NB4 (cell line): ENCODE measurements around the gene DBP.

Experiments
- DNase-seq: peaks from one replicate; pipeline ENCODE4 v3.0.0; 2010; ENCODE audit warnings: low read depth
- H3K4me3 ChIP-seq: one replicate; pipeline ENCODE4 v1.5.1; 2011; ENCODE audit warnings: mild to moderate bottlenecking, low read depth, low read length, moderate library complexity
- MYC ChIP-seq: IDR thresholded peaks from 2 replicates; pipeline ENCODE4 v1.6.1; 2011; ENCODE audit warnings: low read depth, low read length
- POLR2A ChIP-seq: IDR thresholded peaks from 2 replicates; pipeline ENCODE4 v1.6.1; 2011; ENCODE audit warnings: mild to moderate bottlenecking; ENCODE audit not compliant: insufficient read length; ENCODE audit errors: extremely low read depth
- TF ChIP-seq, protein P1 (sequence below): IDR thresholded peaks from one replicate; pipeline ENCODE4 v1.5.1; 2012; ENCODE audit warnings: low read depth, low read length
- TF ChIP-seq, protein P2 (sequence below): IDR thresholded peaks from 2 replicates; pipeline ENCODE4 v1.6.1; 2011; ENCODE audit warnings: low read depth, low read length

DBP gene

GRCh38 chr19:48629599-48630295 is 7.4 kb downstream of the DBP start:
- TF ChIP-seq POLR2A = no peak
- TF ChIP-seq MYC = no peak
- TF ChIP-seq, protein P1, sequence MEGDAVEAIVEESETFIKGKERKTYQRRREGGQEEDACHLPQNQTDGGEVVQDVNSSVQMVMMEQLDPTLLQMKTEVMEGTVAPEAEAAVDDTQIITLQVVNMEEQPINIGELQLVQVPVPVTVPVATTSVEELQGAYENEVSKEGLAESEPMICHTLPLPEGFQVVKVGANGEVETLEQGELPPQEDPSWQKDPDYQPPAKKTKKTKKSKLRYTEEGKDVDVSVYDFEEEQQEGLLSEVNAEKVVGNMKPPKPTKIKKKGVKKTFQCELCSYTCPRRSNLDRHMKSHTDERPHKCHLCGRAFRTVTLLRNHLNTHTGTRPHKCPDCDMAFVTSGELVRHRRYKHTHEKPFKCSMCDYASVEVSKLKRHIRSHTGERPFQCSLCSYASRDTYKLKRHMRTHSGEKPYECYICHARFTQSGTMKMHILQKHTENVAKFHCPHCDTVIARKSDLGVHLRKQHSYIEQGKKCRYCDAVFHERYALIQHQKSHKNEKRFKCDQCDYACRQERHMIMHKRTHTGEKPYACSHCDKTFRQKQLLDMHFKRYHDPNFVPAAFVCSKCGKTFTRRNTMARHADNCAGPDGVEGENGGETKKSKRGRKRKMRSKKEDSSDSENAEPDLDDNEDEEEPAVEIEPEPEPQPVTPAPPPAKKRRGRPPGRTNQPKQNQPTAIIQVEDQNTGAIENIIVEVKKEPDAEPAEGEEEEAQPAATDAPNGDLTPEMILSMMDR = no peak
- TF ChIP-seq, protein P2, sequence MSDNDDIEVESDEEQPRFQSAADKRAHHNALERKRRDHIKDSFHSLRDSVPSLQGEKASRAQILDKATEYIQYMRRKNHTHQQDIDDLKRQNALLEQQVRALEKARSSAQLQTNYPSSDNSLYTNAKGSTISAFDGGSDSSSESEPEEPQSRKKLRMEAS = no peak
- peak; percentile 71 for DNase-seq
- H3K4me3 ChIP-seq = no peak overlapping the region

DNA sequence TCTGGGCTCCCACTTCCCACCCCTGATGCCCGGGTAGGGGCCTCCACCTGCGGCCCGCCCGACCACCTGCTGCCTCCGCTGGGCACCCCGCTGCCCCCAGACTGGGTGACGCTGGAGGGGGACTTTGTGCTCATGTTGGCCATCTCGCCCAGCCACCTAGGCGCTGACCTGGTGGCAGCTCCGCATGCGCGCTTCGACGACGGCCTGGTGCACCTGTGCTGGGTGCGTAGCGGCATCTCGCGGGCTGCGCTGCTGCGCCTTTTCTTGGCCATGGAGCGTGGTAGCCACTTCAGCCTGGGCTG is 7.9 kb downstream of the DBP start:
- DNase-seq = peak; percentile 39
- H3K4me3 ChIP-seq = no peak overlapping the region

DNA sequence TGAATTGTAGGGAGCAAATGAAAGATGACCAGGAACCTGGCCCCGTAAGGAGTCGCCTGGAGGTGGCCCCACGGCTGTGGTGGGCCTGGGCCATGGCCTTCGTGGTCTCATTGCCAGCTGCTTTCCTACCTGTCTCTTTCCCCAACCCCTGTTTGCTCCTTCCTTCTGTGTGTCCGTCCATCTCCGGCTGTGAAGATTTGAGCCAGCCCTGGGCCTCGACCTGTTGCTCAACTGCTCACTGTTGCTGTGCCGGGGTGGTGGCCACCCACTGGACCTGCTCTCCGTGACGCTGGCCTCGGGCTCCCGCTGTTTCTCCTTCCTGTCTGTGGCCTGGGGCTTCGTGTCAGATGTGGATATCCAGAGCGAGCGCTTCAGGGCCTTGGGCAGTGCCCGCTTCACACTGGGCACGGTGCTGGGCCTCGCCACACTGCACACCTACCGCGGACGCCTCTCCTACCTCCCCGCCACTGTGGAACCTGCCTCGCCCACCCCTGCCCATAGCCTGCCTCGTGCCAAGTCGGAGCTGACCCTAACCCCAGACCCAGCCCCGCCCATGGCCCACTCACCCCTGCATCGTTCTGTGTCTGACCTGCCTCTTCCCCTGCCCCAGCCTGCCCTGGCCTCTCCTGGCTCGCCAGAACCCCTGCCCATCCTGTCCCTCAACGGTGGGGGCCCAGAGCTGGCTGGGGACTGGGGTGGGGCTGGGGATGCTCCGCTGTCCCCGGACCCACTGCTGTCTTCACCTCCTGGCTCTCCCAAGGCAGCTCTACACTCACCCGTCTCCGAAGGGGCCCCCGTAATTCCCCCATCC is 8.5 kb downstream of the DBP start:
- no peak overlapping the region for H3K4me3 ChIP-seq
- TF ChIP-seq, protein P2 = no peak
- TF ChIP-seq, protein P1 = no peak
- TF ChIP-seq POLR2A (no peak), MYC (no peak)
- DNase-seq = peak; percentile 42

More for the DNA sequence above, 7.9 kb downstream of the DBP start:
- TF ChIP-seq MYC = no peak
- TF ChIP-seq, protein P2 = no peak
- TF ChIP-seq, protein P1 = no peak
- no peak for TF ChIP-seq POLR2A

- peak; percentile 38 for DNase-seq
- TF ChIP-seq, protein P2 = no peak
- TF ChIP-seq MYC = no peak
- TF ChIP-seq, protein P1 = no peak
- TF ChIP-seq POLR2A = no peak
- no peak overlapping the region for H3K4me3 ChIP-seq
Observed at GRCh38 chr19:48627865-48628314, 9.3 kb downstream of the DBP start.

GRCh38 chr19:48627201-48627864 is 9.8 kb downstream of the DBP start:
- peak; percentile 57 for DNase-seq
- TF ChIP-seq, protein P1 = no peak
- no peak for TF ChIP-seq POLR2A
- TF ChIP-seq MYC = no peak
- TF ChIP-seq, protein P2 = no peak
- H3K4me3 ChIP-seq = no peak overlapping the region
